IPS-18c (cell line): Measurements from ENCODE around the gene UBXN10.

Experiments
- H3K4me3 ChIP-seq: 2 replicates; pipeline ENCODE4 v1.7.0; 2013; ENCODE audit warnings: low read depth, mild to moderate bottlenecking, low read length, moderate library complexity; ENCODE audit not compliant: insufficient read depth
- H3K9me3 ChIP-seq: one replicate; pipeline ENCODE4 v1.6.1; 2013; ENCODE audit warnings: mild to moderate bottlenecking, low read length, moderate library complexity; ENCODE audit not compliant: control insufficient read depth, insufficient read depth

UBXN10 gene

DNA sequence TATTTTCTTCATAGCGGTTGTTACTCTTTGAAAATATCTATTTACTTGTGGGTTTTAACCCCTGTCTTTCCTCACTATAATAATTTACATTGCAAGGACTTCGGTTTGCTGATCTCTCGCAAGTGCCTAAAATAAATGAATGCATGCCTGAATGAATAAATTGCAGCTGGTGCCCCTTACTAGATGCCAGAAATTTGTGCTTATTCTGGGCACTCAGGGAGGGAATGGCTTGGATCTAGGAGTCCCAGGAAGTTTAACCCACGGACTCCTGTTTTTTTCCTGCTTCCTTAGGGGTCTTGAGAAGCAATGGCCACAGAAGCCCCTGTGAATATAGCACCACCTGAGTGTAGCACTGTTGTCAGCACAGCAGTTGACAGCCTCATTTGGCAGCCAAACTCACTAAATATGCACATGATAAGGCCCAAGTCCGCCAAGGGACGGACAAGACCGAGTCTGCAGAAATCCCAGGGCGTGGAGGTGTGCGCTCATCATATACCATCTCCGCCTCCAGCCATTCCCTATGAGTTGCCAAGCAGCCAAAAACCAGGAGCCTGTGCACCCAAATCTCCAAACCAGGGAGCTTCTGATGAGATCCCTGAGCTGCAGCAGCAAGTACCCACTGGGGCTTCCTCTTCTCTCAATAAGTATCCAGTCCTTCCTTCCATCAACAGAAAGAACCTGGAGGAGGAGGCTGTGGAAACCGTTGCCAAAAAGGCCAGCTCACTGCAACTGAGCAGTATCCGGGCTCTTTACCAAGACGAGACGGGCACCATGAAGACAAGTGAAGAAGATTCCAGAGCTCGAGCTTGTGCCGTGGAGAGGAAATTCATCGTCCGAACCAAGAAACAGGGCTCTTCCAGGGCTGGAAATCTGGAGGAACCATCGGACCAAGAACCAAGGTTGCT is 4.6 kb downstream of the UBXN10 start:
- Histone ChIP-seq H3K9me3 (no peaks in the 10 kb centered on the region), H3K4me3 (no peak overlapping the region)

DNA sequence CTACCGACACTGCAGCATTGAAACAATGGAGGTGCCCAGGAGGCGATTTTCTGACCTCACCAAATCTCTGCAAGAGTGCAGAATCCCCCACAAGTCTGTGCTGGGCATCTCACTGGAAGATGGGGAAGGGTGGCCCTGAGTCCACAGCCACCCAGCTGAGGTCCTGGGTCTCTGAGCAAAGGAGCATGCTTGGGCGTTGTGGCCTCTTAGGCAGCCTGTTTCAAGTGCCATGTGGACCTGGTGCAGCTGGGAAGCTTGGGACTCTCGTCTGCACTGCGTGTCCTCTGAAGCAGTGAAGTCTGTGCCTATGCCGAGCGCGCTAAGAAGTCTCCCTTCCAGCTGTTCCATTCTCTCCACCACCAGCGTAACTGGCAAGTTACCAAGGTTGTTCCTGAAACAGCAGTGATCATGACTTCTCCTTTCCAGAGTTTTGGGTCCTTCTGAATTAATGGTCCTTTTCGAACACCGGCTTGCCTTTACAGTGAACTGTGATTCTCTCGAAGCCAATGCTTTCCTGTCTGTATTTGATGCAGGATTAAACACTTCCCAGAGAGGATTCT is 5.5 kb downstream of the UBXN10 start:
- Histone ChIP-seq H3K9me3 (no peaks in the 10 kb centered on the region), H3K4me3 (no peak overlapping the region)

DNA sequence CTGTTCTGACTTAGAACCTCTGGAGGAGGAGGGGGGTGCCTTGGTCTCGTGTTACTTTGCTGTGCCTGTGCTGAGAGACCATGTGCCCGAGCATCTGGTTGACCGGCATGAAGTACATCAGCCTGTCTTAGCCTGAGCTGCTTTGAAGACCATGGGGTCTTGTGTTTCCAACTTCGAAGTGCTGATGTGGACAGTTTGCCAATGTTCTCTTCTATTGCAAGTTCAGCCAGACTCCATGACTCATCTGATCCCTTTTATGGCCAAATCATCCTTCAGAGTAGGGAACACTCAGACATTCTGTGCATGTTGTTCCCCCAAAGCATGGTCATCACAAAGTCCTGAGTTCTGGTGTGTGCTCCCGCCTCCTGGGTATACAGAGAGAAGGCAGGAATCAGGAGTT is 6.5 kb downstream of the UBXN10 start:
- no peaks in the 10 kb centered on the region for H3K9me3 ChIP-seq
- no peak overlapping the region for H3K4me3 ChIP-seq

DNA sequence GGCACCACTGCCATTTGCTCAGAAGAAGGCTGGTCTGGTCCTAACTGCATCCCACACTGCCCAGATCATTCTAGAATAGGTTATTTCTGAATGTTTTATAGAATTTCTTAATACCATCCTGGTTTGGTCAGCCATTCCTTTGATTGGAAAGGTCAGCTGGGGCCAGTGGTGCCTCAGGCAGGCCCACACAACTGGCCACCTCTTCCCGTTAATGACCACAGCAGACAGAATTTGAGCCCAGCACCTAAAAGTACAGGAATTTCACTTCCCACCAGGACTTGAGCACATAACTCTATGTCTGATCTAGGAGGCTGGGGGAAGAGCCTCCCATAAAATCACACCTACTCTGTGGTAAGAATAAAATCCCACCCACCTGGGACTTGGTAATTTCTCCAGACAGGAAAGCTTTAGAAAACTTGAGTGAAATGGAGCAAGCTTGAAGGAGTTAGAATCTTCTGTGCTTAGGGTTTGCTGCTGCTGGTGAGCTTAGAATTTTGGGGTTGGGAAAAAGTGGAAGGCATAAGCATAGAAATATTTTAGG is 7.0 kb downstream of the UBXN10 start:
- H3K4me3 ChIP-seq: no peak overlapping the region
- no peaks in the 10 kb centered on the region for H3K9me3 ChIP-seq

DNA sequence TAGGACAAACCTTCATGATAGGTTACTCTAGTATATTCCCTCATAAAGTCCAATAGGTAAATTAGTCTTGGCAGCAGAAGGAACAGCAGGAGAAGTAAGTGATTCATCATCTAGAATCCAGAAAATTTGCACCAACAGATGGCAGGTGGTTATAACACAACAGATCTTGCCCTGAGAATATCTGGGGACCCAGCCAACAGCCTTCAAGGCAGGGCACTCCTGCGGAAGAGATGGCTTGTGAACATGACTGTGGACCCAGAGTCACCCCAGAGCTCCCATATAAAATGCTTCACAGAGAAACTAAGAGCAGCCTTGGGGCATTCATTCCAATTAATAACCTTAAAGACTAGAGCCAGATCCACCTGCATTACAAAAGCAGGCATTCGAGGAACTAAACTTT is 8.3 kb downstream of the UBXN10 start:
- Histone ChIP-seq H3K9me3 (no peaks in the 10 kb centered on the region), H3K4me3 (no peak overlapping the region)

DNA sequence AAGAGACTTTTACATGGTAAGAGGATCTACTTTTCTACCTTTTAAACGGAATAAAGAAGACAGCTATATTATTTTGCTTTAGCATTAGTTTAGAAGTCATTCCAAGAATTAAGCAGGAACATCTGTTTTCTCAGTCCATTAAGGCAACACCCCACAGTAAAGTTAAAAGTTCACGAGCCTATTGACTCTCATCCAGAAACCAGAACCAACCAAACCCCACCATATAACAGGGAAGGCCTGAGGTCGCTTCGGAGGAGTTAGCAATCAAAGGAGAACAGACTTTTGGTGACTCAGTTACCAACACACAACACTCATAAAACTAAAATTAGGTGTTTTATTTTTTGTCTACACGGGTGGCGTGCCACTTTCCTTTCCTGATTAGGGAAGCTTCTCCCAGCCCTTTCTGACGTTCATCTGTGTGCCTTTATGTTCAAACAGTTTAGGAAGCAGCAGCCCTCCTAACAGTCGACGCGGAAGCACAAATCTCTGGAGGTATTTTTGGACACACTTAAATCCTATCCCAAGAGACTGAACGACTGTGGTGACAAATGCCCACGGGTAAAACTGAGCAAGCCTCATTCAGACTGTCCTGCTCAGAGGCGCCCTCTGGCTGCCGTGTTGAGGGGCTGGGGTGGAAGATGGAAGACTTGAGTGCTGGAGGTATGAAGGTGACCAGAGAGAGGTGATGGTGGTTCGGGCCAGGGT is 9.0 kb downstream of the UBXN10 start:
- Histone ChIP-seq H3K9me3 (no peaks in the 10 kb centered on the region), H3K4me3 (no peak overlapping the region)

DNA sequence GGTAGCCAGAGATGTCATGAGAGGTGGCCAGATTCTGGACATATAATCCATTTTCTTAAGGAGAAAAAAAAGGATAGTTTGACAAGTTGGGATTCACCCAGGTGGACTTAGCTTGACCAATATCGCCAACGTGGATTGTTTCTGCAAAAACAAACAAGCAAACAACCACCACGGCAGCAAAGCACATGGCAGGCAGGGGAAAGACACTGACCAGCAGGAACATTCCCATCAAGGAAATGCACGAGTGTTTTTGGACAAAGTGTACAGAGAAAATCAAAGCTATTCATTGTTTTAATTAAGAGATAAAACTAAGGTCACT is 9.5 kb downstream of the UBXN10 start:
- no peaks in the 10 kb centered on the region for H3K9me3 ChIP-seq
- no peak overlapping the region for H3K4me3 ChIP-seq

DNA sequence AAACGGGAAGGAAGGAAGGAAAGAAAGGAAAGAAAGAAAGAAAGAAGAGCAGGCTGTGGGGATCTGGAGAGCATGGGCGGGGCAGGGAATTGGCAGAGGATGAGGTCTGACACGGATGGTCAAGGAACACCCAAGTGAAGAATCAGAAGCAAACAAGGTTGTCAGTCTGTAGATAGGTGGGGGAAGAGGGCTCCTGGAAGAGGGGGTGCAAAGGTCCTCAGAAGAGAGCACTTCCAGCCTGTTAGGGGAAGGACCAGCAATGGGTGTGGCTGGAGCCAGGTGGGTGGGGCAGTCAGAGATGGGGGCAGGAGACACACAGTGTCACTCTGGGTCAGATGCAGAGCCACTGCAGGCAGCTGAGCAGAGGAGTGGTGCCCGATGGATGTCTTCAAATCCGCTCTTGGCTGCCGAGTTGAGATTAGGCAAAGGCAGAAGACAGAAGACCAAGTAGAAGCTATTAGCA is 11.5 kb downstream of the UBXN10 start:
- no peak overlapping the region for H3K4me3 ChIP-seq

DNA sequence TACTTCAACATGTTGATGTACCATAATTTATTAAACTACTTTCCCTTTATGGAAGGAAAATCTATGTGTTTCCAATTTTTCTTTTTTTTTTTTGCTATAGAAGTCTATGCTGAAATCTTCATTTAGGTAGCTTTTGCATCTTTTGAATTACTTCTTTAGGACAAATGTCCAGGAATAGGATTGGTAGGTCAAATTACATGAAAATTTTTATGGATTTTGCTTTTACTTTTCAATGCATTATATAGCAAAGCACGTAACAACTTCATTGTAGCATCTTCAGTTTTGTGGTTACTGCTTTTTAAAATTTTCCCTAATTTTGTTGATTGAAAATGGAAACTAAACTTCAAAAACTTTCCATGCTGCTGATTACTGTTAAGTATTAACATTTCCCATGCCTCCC is 12.4 kb downstream of the UBXN10 start:
- no peak overlapping the region for H3K4me3 ChIP-seq
- no peaks in the 10 kb centered on the region for H3K9me3 ChIP-seq

More for the DNA sequence above, 11.5 kb downstream of the UBXN10 start:
- H3K9me3 ChIP-seq: no peaks in the 10 kb centered on the region

DNA sequence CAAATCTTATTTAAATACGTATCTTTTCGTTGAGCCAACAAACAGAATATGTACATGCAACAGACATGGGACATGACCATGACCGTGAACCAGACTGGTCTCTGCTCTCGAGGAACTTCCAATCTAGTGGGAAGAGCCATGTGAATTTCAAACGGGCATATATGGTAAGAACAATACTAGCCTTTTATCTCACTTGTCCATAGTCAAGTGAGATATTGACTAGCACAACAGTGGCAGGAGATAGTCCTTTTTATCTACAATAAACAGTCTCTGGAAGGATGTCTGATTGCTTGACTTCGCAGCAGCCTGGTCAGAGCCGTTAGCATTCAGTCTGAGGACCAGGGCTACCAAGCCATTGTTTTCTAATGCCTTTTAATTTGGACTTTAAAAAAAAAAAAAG is 13.0 kb downstream of the UBXN10 start:
- H3K4me3 ChIP-seq: no peak overlapping the region

DNA sequence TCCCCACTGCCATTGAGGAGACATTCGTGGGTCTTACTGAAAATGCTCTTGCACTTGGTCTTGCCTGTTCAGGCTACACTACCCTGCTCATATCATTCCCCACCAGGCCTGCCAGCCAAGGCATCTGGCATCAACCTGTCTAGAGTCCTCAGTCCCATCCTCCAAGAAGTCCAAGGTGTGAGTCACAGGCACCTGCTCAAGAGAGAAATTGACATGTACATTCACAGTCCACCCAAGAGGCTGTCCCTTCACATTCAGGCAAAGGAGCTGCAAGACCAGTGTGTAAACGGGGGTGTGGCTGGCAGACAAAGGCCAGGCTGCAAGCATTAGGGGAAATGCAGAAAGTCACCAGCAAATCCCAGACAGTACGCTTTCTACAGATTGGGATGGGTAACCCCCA is 13.5 kb downstream of the UBXN10 start:
- Histone ChIP-seq H3K9me3 (no peaks in the 10 kb centered on the region), H3K4me3 (no peak overlapping the region)

More for the DNA sequence above, 13.0 kb downstream of the UBXN10 start:
- H3K9me3 ChIP-seq: no peaks in the 10 kb centered on the region

DNA sequence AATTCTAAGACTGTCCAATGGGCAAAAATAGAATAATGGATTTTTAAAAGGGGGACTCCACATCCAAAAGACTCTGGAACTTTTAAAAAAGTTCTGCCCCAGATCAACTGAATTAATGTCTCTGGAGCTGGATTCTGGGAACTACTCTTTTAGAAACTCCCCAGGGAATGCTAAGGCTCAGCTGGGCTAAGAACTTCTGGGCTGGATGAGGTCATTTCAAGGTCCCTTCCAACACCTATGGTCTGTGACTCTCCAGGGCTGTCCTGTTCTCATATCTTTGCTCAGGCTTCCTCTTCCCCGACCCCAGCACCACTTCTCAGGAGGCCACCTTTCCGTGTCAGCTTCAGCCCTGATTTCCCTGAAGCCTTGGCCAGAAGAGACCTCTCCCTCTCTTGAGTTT is 13.9 kb downstream of the UBXN10 start:
- Histone ChIP-seq H3K9me3 (no peaks in the 10 kb centered on the region), H3K4me3 (no peak overlapping the region)

DNA sequence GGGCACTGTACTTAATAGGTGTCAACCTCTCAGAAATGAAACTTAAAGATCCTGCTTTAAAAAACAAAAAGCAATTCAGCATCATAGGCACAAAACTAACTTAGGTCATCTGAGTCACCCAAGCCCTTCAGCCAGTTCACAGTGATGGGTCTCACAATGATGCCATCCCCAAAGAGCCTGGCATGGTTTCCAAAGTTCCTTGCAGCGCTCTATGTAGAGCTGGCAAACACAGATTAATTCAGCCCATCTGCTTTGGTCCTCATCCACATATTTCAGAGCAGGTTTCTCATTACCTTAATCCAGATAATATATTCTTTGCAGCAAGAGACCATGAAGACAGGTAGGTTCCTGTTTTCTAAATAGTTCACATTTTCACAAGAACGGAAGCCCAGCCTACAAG is 15.1 kb downstream of the UBXN10 start:
- H3K4me3 ChIP-seq: no peak overlapping the region
- H3K9me3 ChIP-seq: no peaks in the 10 kb centered on the region

DNA sequence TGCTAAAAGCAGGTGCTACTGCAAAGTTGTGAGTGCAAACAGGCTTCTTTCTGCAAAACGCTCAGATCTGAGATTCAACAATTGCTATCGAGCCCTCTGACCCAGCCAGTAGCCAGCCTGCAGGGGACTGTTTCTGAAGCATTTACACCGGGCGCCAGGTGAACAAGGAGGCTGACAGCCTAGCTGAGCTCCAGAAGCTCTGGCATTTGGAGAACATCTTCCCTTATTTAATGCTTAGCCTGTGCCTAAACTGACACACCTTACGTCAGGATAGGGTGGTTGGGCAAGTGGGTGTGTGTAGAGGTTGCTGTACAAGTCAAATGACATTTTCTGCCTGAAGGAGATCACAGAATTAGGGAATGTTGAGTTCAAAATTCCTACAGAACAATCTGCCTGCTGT is 16.3 kb downstream of the UBXN10 start:
- H3K4me3 ChIP-seq: no peak overlapping the region
- H3K9me3 ChIP-seq: no peaks in the 10 kb centered on the region

DNA sequence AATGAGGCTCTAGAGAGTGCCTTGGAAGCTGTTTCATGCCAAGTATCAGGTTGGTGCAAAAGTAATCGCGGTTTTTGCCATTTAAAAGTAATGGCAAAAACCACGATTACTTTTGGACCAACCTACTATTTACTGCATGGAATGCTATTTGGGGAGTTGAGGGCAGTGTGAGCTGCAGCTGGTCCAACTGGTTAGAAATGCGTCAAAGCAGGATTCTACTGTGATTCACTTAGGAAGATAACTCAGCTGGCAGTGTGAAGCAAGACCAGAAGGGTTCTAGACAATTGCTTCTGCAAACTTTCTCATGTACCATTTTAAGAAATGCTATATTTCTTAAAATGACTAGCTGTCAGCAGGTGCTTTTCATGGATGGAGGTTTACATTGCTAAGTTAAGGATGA is 21.6 kb downstream of the UBXN10 start:
- H3K9me3 ChIP-seq: no peaks in the 10 kb centered on the region
- H3K4me3 ChIP-seq: no peak overlapping the region

DNA sequence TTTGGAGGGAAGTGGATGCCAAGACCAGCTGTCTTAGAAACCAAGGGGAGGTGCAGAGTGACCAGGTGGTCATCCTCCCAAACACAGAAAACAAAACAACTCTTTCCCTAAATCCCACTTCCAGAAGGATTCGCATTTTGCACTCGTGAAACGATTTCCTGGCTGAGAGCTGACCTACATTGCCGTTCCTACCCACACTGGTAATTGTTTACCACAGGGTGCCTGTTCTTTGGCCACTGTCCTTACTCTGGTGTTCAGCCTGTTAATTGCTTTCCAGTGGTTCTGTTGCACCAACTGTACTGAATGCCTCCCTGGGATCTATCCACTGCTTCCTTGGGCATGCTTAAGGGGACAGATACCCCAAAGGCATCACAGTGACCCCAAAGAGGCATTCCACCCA is 23.6 kb downstream of the UBXN10 start:
- H3K4me3 ChIP-seq: no peak overlapping the region
- no peaks in the 10 kb centered on the region for H3K9me3 ChIP-seq

DNA sequence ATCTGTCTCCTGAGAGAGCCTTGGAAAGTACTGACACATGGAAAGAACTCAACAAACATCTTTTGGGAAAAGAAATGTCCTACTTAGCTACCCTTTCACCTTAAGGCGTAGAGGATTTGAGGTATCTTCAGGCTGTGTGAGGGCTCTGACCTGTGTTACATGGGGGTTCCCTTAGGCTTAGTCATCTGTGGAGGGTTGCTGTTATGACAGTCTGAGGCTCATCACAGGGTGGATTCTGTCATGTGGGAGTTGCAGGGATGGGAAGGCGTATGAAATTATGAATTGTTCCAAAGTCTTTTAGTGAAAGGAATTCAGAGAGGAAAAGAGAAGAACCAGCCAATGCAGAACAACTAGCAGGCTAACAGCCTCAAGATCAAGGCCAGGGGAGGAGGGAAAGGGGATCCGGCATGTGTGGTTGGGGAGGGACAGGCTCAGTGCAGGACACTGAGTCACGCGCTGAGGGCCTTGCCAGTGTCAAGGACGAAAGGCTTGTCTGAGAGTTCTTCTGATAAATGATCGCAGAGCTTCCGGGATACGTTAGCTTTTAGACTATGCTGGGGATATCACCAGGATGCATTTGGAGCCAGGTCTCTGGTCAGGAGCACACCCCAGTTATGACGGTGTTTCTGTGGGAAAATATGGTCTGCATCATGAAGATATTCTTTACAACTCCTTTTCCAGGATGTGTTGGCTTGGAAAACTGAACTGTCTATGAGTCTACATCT is 25.0 kb downstream of the UBXN10 start:
- Histone ChIP-seq H3K9me3 (no peaks in the 10 kb centered on the region), H3K4me3 (no peak overlapping the region)
